ENCODE data around the gene RET. TPM values are rescaled to one million over a fixed set of nuclear protein-coding genes. Genes with fewer than 3 reads are reported as not detected.

RET gene
- total RNA-seq, 2 donors from 2014 or later: 1.2 to 3.5 TPM

GRCh38 chr10:43170491-43170890 lies 93.6 kb downstream of the RET start:
- H3K4me3 Mint-ChIP-seq: no peak overlapping the region
- Histone ChIP-seq H3K27me3 (ENCODE audit: control insufficient read depth, insufficient read depth, low read length, poor library complexity, severe bottlenecking) (no peaks in the 10 kb centered on the region), H3K4me1 (ENCODE audit: control insufficient read depth, insufficient read depth, low read length) (no peaks in the 10 kb centered on the region), H3K4me3 (ENCODE audit: low read length) (no peak overlapping the region), H3K9me3 (ENCODE audit: control insufficient read depth, low read length) (no peaks in the 10 kb centered on the region), H3K9ac (ENCODE audit: extremely low read depth, low read length, poor library complexity, severe bottlenecking) (no peak overlapping the region), H3K27ac (ENCODE audit: low read depth, low read length) (no peak overlapping the region), H3K36me3 (ENCODE audit: control insufficient read depth, insufficient read depth, low read length) (no peaks in the 10 kb centered on the region)
- peaks cover 6% of the 10 kb centered on the region for H3K4me1 Mint-ChIP-seq
- H3K36me3 Mint-ChIP-seq (ENCODE audit: low read depth): peaks cover 7% of the 10 kb centered on the region
- no peak for DNase-seq
- TF ChIP-seq CTCF (conservative IDR thresholded peaks at IDR 0.05): peak; percentile 62
- no peaks in the 10 kb centered on the region for H3K9me3 Mint-ChIP-seq
- no peak overlapping the region for H3K27ac Mint-ChIP-seq
- WGBS, 2 experiments (ENCODE audit: insufficient coverage in 1 of 2, insufficient read length in 1 of 2): 40 to 82% methylated on average over 1 to 2 of the region's 2 CpGs
- no peaks in the 10 kb centered on the region for H3K27me3 Mint-ChIP-seq (ENCODE audit: insufficient read depth)

GRCh38 chr10:43172645-43173044 lies 95.8 kb downstream of the RET start:
- H3K27me3 ChIP-seq (ENCODE audit: control insufficient read depth, insufficient read depth, low read length, poor library complexity, severe bottlenecking): no peaks in the 10 kb centered on the region
- no peak overlapping the region for H3K4me3 ChIP-seq (ENCODE audit: low read length)
- Mint-ChIP-seq H3K4me1 (peaks cover 6% of the 10 kb centered on the region), H3K4me3 (no peak overlapping the region), H3K36me3 (ENCODE audit: low read depth) (peaks cover 20% of the 10 kb centered on the region), H3K9me3 (no peaks in the 10 kb centered on the region), H3K27me3 (ENCODE audit: insufficient read depth) (no peaks in the 10 kb centered on the region), H3K27ac (peak overlapping the region; percentile 4)
- no peaks in the 10 kb centered on the region for H3K9me3 ChIP-seq (ENCODE audit: control insufficient read depth, low read length)
- no peak overlapping the region for H3K27ac ChIP-seq (ENCODE audit: low read depth, low read length)
- no peak overlapping the region for H3K9ac ChIP-seq (ENCODE audit: extremely low read depth, low read length, poor library complexity, severe bottlenecking)
- no peaks in the 10 kb centered on the region for H3K4me1 ChIP-seq (ENCODE audit: control insufficient read depth, insufficient read depth, low read length)
- 84 to 94% methylated on average over 3 to 5 of the region's 5 CpGs for WGBS, 2 experiments (ENCODE audit: insufficient coverage in 1 of 2, insufficient read length in 1 of 2)
- peaks cover 15% of the 10 kb centered on the region for H3K36me3 ChIP-seq (ENCODE audit: control insufficient read depth, insufficient read depth, low read length)
- no peak for TF ChIP-seq CTCF (conservative IDR thresholded peaks at IDR 0.05)
- DNase-seq: no peak

DNA sequence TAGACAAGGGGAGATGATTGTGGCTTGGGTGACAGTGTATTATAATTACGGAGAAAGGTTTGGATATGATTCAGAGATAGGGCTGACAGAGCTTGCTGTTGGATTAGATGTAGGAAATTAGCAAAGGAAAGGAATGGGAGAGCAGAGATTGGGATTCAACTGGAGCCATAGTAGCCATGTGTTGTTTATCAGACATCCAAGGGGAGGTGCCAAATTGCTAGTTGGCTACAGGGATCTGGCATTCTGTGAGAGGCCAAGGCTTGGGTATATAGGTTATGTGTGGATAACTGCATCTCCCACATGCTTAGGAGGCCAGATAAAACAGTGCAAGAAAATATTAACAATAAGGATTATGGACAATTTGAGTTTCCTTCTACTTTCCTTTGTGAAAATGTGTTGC lies 96.3 kb downstream of the RET start:
- no peaks in the 10 kb centered on the region for H3K27me3 Mint-ChIP-seq (ENCODE audit: insufficient read depth)
- Histone ChIP-seq H3K4me3 (ENCODE audit: low read length) (no peak overlapping the region), H3K27ac (ENCODE audit: low read depth, low read length) (no peak overlapping the region), H3K9ac (ENCODE audit: extremely low read depth, low read length, poor library complexity, severe bottlenecking) (no peak overlapping the region), H3K4me1 (ENCODE audit: control insufficient read depth, insufficient read depth, low read length) (no peaks in the 10 kb centered on the region), H3K27me3 (ENCODE audit: control insufficient read depth, insufficient read depth, low read length, poor library complexity, severe bottlenecking) (no peaks in the 10 kb centered on the region), H3K9me3 (ENCODE audit: control insufficient read depth, low read length) (no peaks in the 10 kb centered on the region), H3K36me3 (ENCODE audit: control insufficient read depth, insufficient read depth, low read length) (peaks cover 19% of the 10 kb centered on the region)
- TF ChIP-seq CTCF (conservative IDR thresholded peaks at IDR 0.05): no peak
- H3K9me3 Mint-ChIP-seq: no peaks in the 10 kb centered on the region
- peaks cover 25% of the 10 kb centered on the region for H3K36me3 Mint-ChIP-seq (ENCODE audit: low read depth)
- DNase-seq: no peak
- H3K4me1 Mint-ChIP-seq: peaks cover 6% of the 10 kb centered on the region
- H3K4me3 Mint-ChIP-seq: no peak overlapping the region
- 90 to 100% methylated on average over 1 of the region's 1 CpG for WGBS, 2 experiments (ENCODE audit: insufficient coverage in 1 of 2, insufficient read length in 1 of 2)
- peak overlapping the region; percentile 4 for H3K27ac Mint-ChIP-seq
